CD4-positive, alpha-beta memory T cell (primary cell): ENCODE data around the gene LILRA5. TPM values are rescaled to one million over a fixed set of nuclear protein-coding genes. Genes with fewer than 3 reads are reported as not detected.

Experiments
- CTCF ChIA-PET: fragments of 350-600 bp; sonication (Branson Sonifier 250); formaldehyde crosslinking; loops from one replicate; lab custom pipeline; 2021; ENCODE audit warnings: inconsistent platforms; ENCODE audit not compliant: partially characterized antibody; lab: Charles Lee
- POLR2A ChIA-PET: fragments of 350-600 bp; sonication (Branson Sonifier 250); formaldehyde crosslinking; loops from one replicate; lab custom pipeline; 2021; ENCODE audit not compliant: partially characterized antibody; lab: Charles Lee
- DNase-seq, 5 donors: peaks; one replicate each; pipeline versions ENCODE4 v3.0.0 to v3.0.0-alpha.2; 2020 to 2022; ENCODE audit warnings: mixed read lengths in 1 of 5
- H3K27ac ChIP-seq: one replicate; pipeline ENCODE4 v1.7.0; 2013; ENCODE audit warnings: low read depth, low read length
- H3K27me3 ChIP-seq: 2 replicates; pipeline ENCODE4 v1.7.0; 2013; ENCODE audit warnings: mild to moderate bottlenecking, low read length, moderate library complexity; ENCODE audit not compliant: insufficient read depth
- H3K36me3 ChIP-seq: 2 replicates; pipeline ENCODE4 v1.7.0; 2013; ENCODE audit warnings: mild to moderate bottlenecking, low read length, moderate library complexity; ENCODE audit not compliant: insufficient read depth
- H3K4me1 ChIP-seq: 2 replicates; pipeline ENCODE4 v1.7.0; 2013; ENCODE audit warnings: mild to moderate bottlenecking, low read length, moderate library complexity; ENCODE audit not compliant: insufficient read depth
- H3K4me3 ChIP-seq, 2 donors: one replicate each; pipeline ENCODE4 v1.7.0; 2013; ENCODE audit warnings: low read length in 2 of 2, mild to moderate bottlenecking in 1 of 2
- H3K9me3 ChIP-seq, 2 donors: one replicate each; pipeline ENCODE4 v1.7.0; 2013; ENCODE audit warnings: low read length in 2 of 2, control low read depth in 1 of 2; ENCODE audit not compliant: control insufficient read depth in 1 of 2
- H3K27ac Mint-ChIP-seq, 7 donors: one replicate each; pipeline ENCODE4 v1.8.0; 2020 to 2021; ENCODE audit warnings: mixed read lengths in 7 of 7, mild to moderate bottlenecking in 6 of 7, inconsistent platforms in 3 of 7, moderate library complexity in 3 of 7
- H3K27me3 Mint-ChIP-seq, 2 donors: one replicate each; pipeline ENCODE4 v1.8.0; 2020 to 2021; ENCODE audit warnings: mixed read lengths in 2 of 2
- H3K36me3 Mint-ChIP-seq, 2 donors: one replicate each; pipeline ENCODE4 v1.8.0; 2020 to 2021; ENCODE audit warnings: mixed read lengths in 2 of 2, inconsistent platforms in 1 of 2, mild to moderate bottlenecking in 1 of 2
- H3K4me1 Mint-ChIP-seq, 4 donors: one replicate each; pipeline ENCODE4 v1.8.0; 2020 to 2021; ENCODE audit warnings: mixed read lengths in 4 of 4, mild to moderate bottlenecking in 1 of 4
- H3K4me3 Mint-ChIP-seq, 8 donors: one replicate each; pipeline ENCODE4 v1.8.0; 2020 to 2021; ENCODE audit warnings: mixed read lengths in 8 of 8, mild to moderate bottlenecking in 7 of 8, moderate library complexity in 6 of 8, inconsistent platforms in 3 of 8
- H3K9me3 Mint-ChIP-seq, 8 donors: one replicate each; pipeline ENCODE4 v1.8.0; 2020 to 2021; ENCODE audit warnings: mixed read lengths in 8 of 8, mild to moderate bottlenecking in 5 of 8, inconsistent platforms in 3 of 8, moderate library complexity in 1 of 8
- intact Hi-C: fragments of 100-400 bp; cut with micrococcal nuclease; formaldehyde crosslinking; loops from one replicate; pipeline ENCODE4 v1.15.1; 2023
- microRNA-seq: library from miRNA; unstranded; fragments of <30 nt; microRNA quantifications from one replicate; pipeline ENCODE4 v1.2.0, GENCODE V29; 2021; ENCODE audit warnings: borderline replicate concordance, borderline number of aligned reads, borderline microRNAs expressed, mixed read lengths
- polyA plus RNA-seq, 2 donors: library from polyadenylated mRNA; unstranded; fragments of 300-500 nt; fragmentation: Illumina TruSeq; gene quantifications; one replicate each; pipeline ENCODE4 v1.2.3, GENCODE V29; 2021
- total RNA-seq, 2 experiments: library from RNA; stranded (reverse); gene quantifications; one replicate each; pipeline ENCODE4 v1.2.3, GENCODE V29; 2021

Gene LILRA5
- total and polyA plus RNA-seq, 4 experiments from 2014 or later: 0.36 to 0.38 TPM; not detected in 2

- no peaks in the 10 kb centered on the region for H3K9me3 ChIP-seq
- Mint-ChIP-seq H3K4me1 (peaks cover 0 to 2% (median 0%) of the 10 kb centered on the region in 4 donors), H3K36me3 (no peaks in the 10 kb centered on the region), H3K9me3 (no peaks in the 10 kb centered on the region), H3K27me3 (peaks cover 6 to 22% of the 10 kb centered on the region in 2 donors), H3K4me3 (peak overlapping the region in 1 of 8 donors; percentile 52), H3K27ac (no peak overlapping the region)
- no peaks in the 10 kb centered on the region for H3K36me3 ChIP-seq
- DNase-seq: peak; percentile 42 to 67 (median 50)
- H3K27me3 ChIP-seq: no peaks in the 10 kb centered on the region
- H3K27ac ChIP-seq: no peak overlapping the region
- H3K4me1 ChIP-seq: no peaks in the 10 kb centered on the region
- POLR2A ChIA-PET: interaction anchor here (1.0 to 2.5 kb wide), 7 partner anchors 12 to 151 kb away, joined by 3 to 16 read pairs (median 4); partner anchors contain the start of genes LENG1, MBOAT7, PRPF31 and RPS9
- intact Hi-C loops: loop anchor here (10.0 kb wide), 1 partner anchor 491 kb away; no protein-coding TSS in a partner anchor
- no peak overlapping the region for H3K4me3 ChIP-seq
- CTCF ChIA-PET: interaction anchor here (0.7 to 7.5 kb wide), 24 partner anchors 9 to 236 kb away, joined by 3 to 115 read pairs (median 4); partner anchors contain the start of genes CNOT3, LENG1, LILRB5 and MBOAT7
Measured at GRCh38 chr19:54266133-54266532, 46.8 kb downstream of the LILRA5 start.

DNA sequence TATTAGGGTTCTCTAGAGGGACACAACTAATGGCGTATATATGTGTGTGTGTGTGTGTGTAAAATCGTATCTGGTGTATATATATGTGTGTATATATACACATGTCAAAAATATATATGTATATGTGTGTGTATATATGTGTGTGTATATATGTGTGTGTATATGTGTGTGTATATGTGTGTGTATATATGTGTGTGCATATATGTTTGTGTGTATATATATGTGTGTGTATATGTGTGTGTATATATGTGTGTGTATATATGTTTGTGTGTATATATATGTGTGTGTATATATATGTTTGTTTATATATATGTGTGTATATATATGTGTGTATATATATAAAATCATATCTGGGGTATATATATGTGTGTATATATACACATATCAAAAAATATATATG lies 50.5 kb downstream of the LILRA5 start:
- Mint-ChIP-seq H3K4me1 (peaks cover 0 to 2% (median 0%) of the 10 kb centered on the region in 4 donors), H3K27ac (no peak overlapping the region), H3K9me3 (no peaks in the 10 kb centered on the region), H3K36me3 (no peaks in the 10 kb centered on the region), H3K27me3 (peaks cover 12 to 14% of the 10 kb centered on the region in 2 donors), H3K4me3 (no peak overlapping the region)
- Histone ChIP-seq H3K9me3 (no peaks in the 10 kb centered on the region), H3K27me3 (no peaks in the 10 kb centered on the region), H3K4me1 (no peaks in the 10 kb centered on the region), H3K4me3 (no peak overlapping the region), H3K36me3 (no peaks in the 10 kb centered on the region), H3K27ac (no peak overlapping the region)
- no peak for DNase-seq
- ChIA-PET CTCF (no interaction called here), POLR2A (no interaction called here)
- intact Hi-C loops: loop anchor here (10.0 kb wide), 1 partner anchor 488 kb away; no protein-coding TSS in a partner anchor

DNA sequence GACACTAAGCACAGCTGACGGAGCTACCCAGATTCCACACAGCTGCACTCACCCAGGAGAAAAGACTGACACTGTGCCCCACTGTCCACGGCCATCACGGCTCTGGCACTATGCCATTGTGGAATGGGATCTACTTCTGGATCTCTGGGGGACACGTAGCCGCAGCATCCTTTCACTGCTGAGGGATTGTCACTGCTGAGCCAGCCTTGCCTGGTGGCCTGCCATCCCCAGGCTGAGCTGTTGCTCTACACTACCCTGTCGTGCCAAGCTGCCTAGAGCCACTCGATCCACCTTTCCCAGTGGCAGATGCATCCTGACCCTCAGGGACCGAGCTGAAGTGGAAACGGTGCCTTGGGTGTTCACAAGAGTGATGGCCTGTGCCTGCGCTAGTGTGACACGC lies 50.9 kb downstream of the LILRA5 start:
- Mint-ChIP-seq H3K27me3 (peaks cover 13 to 15% of the 10 kb centered on the region in 2 donors), H3K9me3 (no peaks in the 10 kb centered on the region), H3K27ac (no peak overlapping the region), H3K4me3 (no peak overlapping the region), H3K4me1 (peaks cover 0 to 2% (median 0%) of the 10 kb centered on the region in 4 donors), H3K36me3 (no peaks in the 10 kb centered on the region)
- Histone ChIP-seq H3K36me3 (no peaks in the 10 kb centered on the region), H3K27ac (no peak overlapping the region), H3K4me3 (no peak overlapping the region), H3K27me3 (no peaks in the 10 kb centered on the region), H3K4me1 (no peaks in the 10 kb centered on the region), H3K9me3 (no peaks in the 10 kb centered on the region)
- intact Hi-C loops: loop anchor here (10.0 kb wide), 1 partner anchor 487 kb away; no protein-coding TSS in a partner anchor
- no peak for DNase-seq
- ChIA-PET CTCF (interaction anchor here (0.7 kb wide), 1 partner anchor 93 kb away, joined by 3 read pairs; no protein-coding TSS in a partner anchor), POLR2A (no interaction called here)

DNA sequence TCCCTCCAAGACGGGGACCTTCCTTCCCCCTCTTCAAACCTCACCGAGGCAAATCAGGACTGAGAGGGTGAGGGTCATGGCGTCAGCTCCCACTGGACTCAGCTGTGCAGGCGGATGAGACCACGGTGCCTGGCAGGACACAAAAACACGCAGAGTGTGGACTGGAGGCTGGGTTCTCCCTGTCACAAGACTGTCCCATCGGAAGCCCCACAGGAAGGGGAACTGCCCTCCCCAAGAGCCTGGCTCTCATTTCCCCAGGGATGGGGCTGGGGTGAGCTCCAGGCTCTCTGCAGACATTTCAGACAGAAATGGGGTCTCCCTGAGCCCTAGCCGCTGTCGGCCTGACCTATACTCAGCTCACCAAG lies 55.9 kb downstream of the LILRA5 start, which contains the start of gene LILRB5:
TSS of gene LILRB5 (minus strand) at position 158 of the 365 bp plus-strand sequence. CDS start at position 78, 80 bp downstream.
- no peaks in the 10 kb centered on the region for H3K9me3 Mint-ChIP-seq
- Histone ChIP-seq H3K4me1 (no peaks in the 10 kb centered on the region), H3K27ac (no peak within 1 kb of the TSS), H3K4me3 (no peak within 1 kb of the TSS), H3K9me3 (no peaks in the 10 kb centered on the region), H3K27me3 (no peaks in the 10 kb centered on the region), H3K36me3 (no peaks in the 10 kb centered on the region)
- CTCF ChIA-PET: interaction anchor here (1.0 to 1.7 kb wide), 2 partner anchors 9 to 11 kb away, joined by 5 to 6 read pairs; no protein-coding TSS in a partner anchor
- intact Hi-C loops: no loop called here
- DNase-seq: no peak
- no peaks in the 10 kb centered on the region for H3K4me1 Mint-ChIP-seq
- H3K27ac Mint-ChIP-seq: no peak within 1 kb of the TSS
- POLR2A ChIA-PET: no interaction called here
- no peak within 1 kb of the TSS for H3K4me3 Mint-ChIP-seq
- no peaks in the 10 kb centered on the region for H3K36me3 Mint-ChIP-seq
- peaks cover 7 to 14% of the 10 kb centered on the region in 2 donors for H3K27me3 Mint-ChIP-seq

Small RNA genes lying within 50 kb of the gene (microRNA-seq; reads per million reads assigned to microRNA genes)
- gene MIR4752: not detected

Other genes with a start within 250 kb of the LILRA5 start
- not detected for gene VSTM1, start 249.3 kb downstream of the LILRA5 start, total RNA-seq
- gene VSTM1, start 249.3 kb downstream of the LILRA5 start, polyA plus RNA-seq: not detected
- not detected for gene TARM1, start 231.8 kb downstream of the LILRA5 start, total RNA-seq
- not detected for gene TARM1, start 231.8 kb downstream of the LILRA5 start, polyA plus RNA-seq
- gene OSCAR, start 212.4 kb downstream of the LILRA5 start, total RNA-seq: 1 to 10 TPM in 1 of 2 experiments, under 1 TPM in 1; 0.64 to 1.1 TPM
- gene OSCAR, start 212.4 kb downstream of the LILRA5 start, polyA plus RNA-seq: under 1 TPM in 1 of 2 donors, not detected in 1; 0.23 TPM
- gene NDUFA3, start 210.3 kb downstream of the LILRA5 start, total RNA-seq: 100 to 1,000 TPM; 135 to 137 TPM
- 100 to 1,000 TPM; 374 to 440 TPM for gene NDUFA3, start 210.3 kb downstream of the LILRA5 start, polyA plus RNA-seq
- 10 to 100 TPM; 17.2 to 19.0 TPM for gene TFPT, start 197.5 kb downstream of the LILRA5 start, total RNA-seq
- gene TFPT, start 197.5 kb downstream of the LILRA5 start, polyA plus RNA-seq: 10 to 100 TPM; 17.6 to 31.0 TPM
- 10 to 100 TPM; 77.6 to 80.0 TPM for gene PRPF31, start 197.4 kb downstream of the LILRA5 start, total RNA-seq
- gene PRPF31, start 197.4 kb downstream of the LILRA5 start, polyA plus RNA-seq: 10 to 100 TPM; 73.0 to 79.0 TPM
- 10 to 100 TPM; 80.0 to 82.3 TPM for gene CNOT3, start 175.4 kb downstream of the LILRA5 start, total RNA-seq
- 10 to 100 TPM in 1 of 2 donors, 1 to 10 TPM in 1; 3.3 to 21.0 TPM for gene CNOT3, start 175.4 kb downstream of the LILRA5 start, polyA plus RNA-seq
- gene LENG1, start 153.4 kb downstream of the LILRA5 start, total RNA-seq: 10 to 100 TPM; 19.6 to 22.7 TPM
- 10 to 100 TPM in 1 of 2 donors, 1 to 10 TPM in 1; 9.9 to 18.1 TPM for gene LENG1, start 153.4 kb downstream of the LILRA5 start, polyA plus RNA-seq
- 1 to 10 TPM in 1 of 2 experiments, under 1 TPM in 1; 0.61 to 1.1 TPM for gene TMC4, start 140.0 kb downstream of the LILRA5 start, total RNA-seq
- 1 to 10 TPM in 1 of 2 donors, under 1 TPM in 1; 0.71 to 3.3 TPM for gene TMC4, start 140.0 kb downstream of the LILRA5 start, polyA plus RNA-seq
- 10 to 100 TPM; 46.4 to 55.5 TPM for gene MBOAT7, start 123.6 kb downstream of the LILRA5 start, total RNA-seq
- gene MBOAT7, start 123.6 kb downstream of the LILRA5 start, polyA plus RNA-seq: 10 to 100 TPM; 16.0 to 28.7 TPM
- gene TSEN34, start 121.9 kb downstream of the LILRA5 start, total RNA-seq: 10 to 100 TPM; 23.2 to 25.8 TPM
- 10 to 100 TPM; 20.3 to 39.6 TPM for gene TSEN34, start 121.9 kb downstream of the LILRA5 start, polyA plus RNA-seq
- gene RPS9, start 112.3 kb downstream of the LILRA5 start, total RNA-seq: 1,000 to 10,000 TPM; 1,117 to 1,127 TPM
- gene RPS9, start 112.3 kb downstream of the LILRA5 start, polyA plus RNA-seq: 1,000 to 10,000 TPM in 1 of 2 donors, 100 to 1,000 TPM in 1; 924 to 1,042 TPM
- gene LILRB3, start 90.2 kb downstream of the LILRA5 start, total RNA-seq: 1 to 10 TPM; 8.8 to 9.1 TPM
- 1 to 10 TPM in 1 of 2 donors, under 1 TPM in 1; 0.97 to 5.8 TPM for gene LILRB3, start 90.2 kb downstream of the LILRA5 start, polyA plus RNA-seq
- gene LILRA6, start 70.4 kb downstream of the LILRA5 start, total RNA-seq: 1 to 10 TPM in 1 of 2 experiments, under 1 TPM in 1; 0.73 to 1.2 TPM
- gene LILRA6, start 70.4 kb downstream of the LILRA5 start, polyA plus RNA-seq: 1 to 10 TPM in 1 of 2 donors, not detected in 1; 2.9 TPM
- under 1 TPM; 0.47 to 0.52 TPM for gene LILRB5, start 55.9 kb downstream of the LILRA5 start, total RNA-seq
- gene LILRB5, start 55.9 kb downstream of the LILRA5 start, polyA plus RNA-seq: not detected
- 1 to 10 TPM in 1 of 2 experiments, under 1 TPM in 1; 0.58 to 1.2 TPM for gene LILRB2, start 32.1 kb downstream of the LILRA5 start, total RNA-seq
- gene LILRB2, start 32.1 kb downstream of the LILRA5 start, polyA plus RNA-seq: not detected
- gene LILRA4, start 26.0 kb upstream of the LILRA5 start, total RNA-seq: not detected
- gene LILRA4, start 26.0 kb upstream of the LILRA5 start, polyA plus RNA-seq: under 1 TPM in 1 of 2 donors, not detected in 1; 0.45 TPM
- 10 to 100 TPM; 57.6 to 59.8 TPM for gene LAIR1, start 51.8 kb upstream of the LILRA5 start, total RNA-seq
- 10 to 100 TPM; 23.1 to 60.5 TPM for gene LAIR1, start 51.8 kb upstream of the LILRA5 start, polyA plus RNA-seq
- gene TTYH1, start 102.3 kb upstream of the LILRA5 start, total RNA-seq: not detected
- gene TTYH1, start 102.3 kb upstream of the LILRA5 start, polyA plus RNA-seq: under 1 TPM in 1 of 2 donors, not detected in 1; 0.29 TPM
- gene LENG8, start 136.0 kb upstream of the LILRA5 start, total RNA-seq: 100 to 1,000 TPM; 535 to 565 TPM
- 10 to 100 TPM in 1 of 2 donors, 1 to 10 TPM in 1; 3.1 to 11.3 TPM for gene LENG8, start 136.0 kb upstream of the LILRA5 start, polyA plus RNA-seq
- 1 to 10 TPM; 7.2 to 7.3 TPM for gene LENG9, start 150.6 kb upstream of the LILRA5 start, total RNA-seq
- under 1 TPM in 1 of 2 donors, not detected in 1; 0.59 TPM for gene LENG9, start 150.6 kb upstream of the LILRA5 start, polyA plus RNA-seq
- not detected for gene CDC42EP5, start 160.1 kb upstream of the LILRA5 start, total RNA-seq
- gene CDC42EP5, start 160.1 kb upstream of the LILRA5 start, polyA plus RNA-seq: not detected
- gene LAIR2, start 189.7 kb upstream of the LILRA5 start, total RNA-seq: under 1 TPM; 0.81 to 0.97 TPM
- 10 to 100 TPM; 15.9 to 27.9 TPM for gene LAIR2, start 189.7 kb upstream of the LILRA5 start, polyA plus RNA-seq